Measurements from ENCODE around the gene TEDC1.

The TEDC1 gene

GRCh38 chr14:105456736-105457617, 34.1 kb upstream of the TEDC1 start:
- DNase-seq (ENCODE audit: low read depth in 2 of 2), result no peak

GRCh38 chr14:105458010-105458409, 33.0 kb upstream of the TEDC1 start:
- DNase-seq (ENCODE audit: low read depth in 2 of 2), result no peak

- DNase-seq (ENCODE audit: low read depth in 2 of 2), result no peak
Measured at GRCh38 chr14:105458571-105458970, 32.5 kb upstream of the TEDC1 start.

- DNase-seq (ENCODE audit: low read depth in 2 of 2), result no peak
Measured at GRCh38 chr14:105460116-105460515, 30.9 kb upstream of the TEDC1 start.

- DNase-seq (ENCODE audit: low read depth in 2 of 2), result no peak
Measured at GRCh38 chr14:105460616-105461015, 30.4 kb upstream of the TEDC1 start.

- DNase-seq (ENCODE audit: low read depth in 2 of 2), result no peak
Measured at GRCh38 chr14:105461903-105462302, 29.1 kb upstream of the TEDC1 start.

- no peak for DNase-seq (ENCODE audit: low read depth in 2 of 2)
Measured at GRCh38 chr14:105464501-105464900, 26.5 kb upstream of the TEDC1 start.

GRCh38 chr14:105465209-105466031, 25.6 kb upstream of the TEDC1 start:
- DNase-seq (ENCODE audit: low read depth in 2 of 2), result no peak

- no peak for DNase-seq (ENCODE audit: low read depth in 2 of 2)
Measured at GRCh38 chr14:105466531-105467248, 24.4 kb upstream of the TEDC1 start.

- DNase-seq (ENCODE audit: low read depth in 2 of 2), result no peak
Measured at GRCh38 chr14:105467249-105467941, 23.7 kb upstream of the TEDC1 start.

- no peak for DNase-seq (ENCODE audit: low read depth in 2 of 2)
Measured at GRCh38 chr14:105467942-105468471, 23.0 kb upstream of the TEDC1 start.

- DNase-seq (ENCODE audit: low read depth in 2 of 2), result no peak
Measured at GRCh38 chr14:105468621-105469241, 22.3 kb upstream of the TEDC1 start.

GRCh38 chr14:105469456-105470349, 21.3 kb upstream of the TEDC1 start:
- DNase-seq (ENCODE audit: low read depth in 2 of 2), result no peak

GRCh38 chr14:105470350-105471296, 20.4 kb upstream of the TEDC1 start:
- no peak for DNase-seq (ENCODE audit: low read depth in 2 of 2)

GRCh38 chr14:105471297-105471821, 19.7 kb upstream of the TEDC1 start:
- no peak for DNase-seq (ENCODE audit: low read depth in 2 of 2)

- DNase-seq (ENCODE audit: low read depth in 2 of 2), result no peak
Measured at GRCh38 chr14:105471823-105472485, 19.1 kb upstream of the TEDC1 start.

GRCh38 chr14:105472486-105472991, 18.5 kb upstream of the TEDC1 start:
- DNase-seq (ENCODE audit: low read depth in 2 of 2), result no peak

All from stimulated activated CD4-positive, alpha-beta T cell treated with anti-CD3 and anti-CD28 coated beads, Interleukin-1b, Interleukin-23, amount 100 ng/mL, for 4 hours (primary cell).